ENCODE data around the gene EBLN2.
"Not testable (repeated sequence)": the region's sequence is repeated elsewhere in the genome, so short reads cannot be mapped to it uniquely, and the experiment has no call there.

The EBLN2 gene

DNA sequence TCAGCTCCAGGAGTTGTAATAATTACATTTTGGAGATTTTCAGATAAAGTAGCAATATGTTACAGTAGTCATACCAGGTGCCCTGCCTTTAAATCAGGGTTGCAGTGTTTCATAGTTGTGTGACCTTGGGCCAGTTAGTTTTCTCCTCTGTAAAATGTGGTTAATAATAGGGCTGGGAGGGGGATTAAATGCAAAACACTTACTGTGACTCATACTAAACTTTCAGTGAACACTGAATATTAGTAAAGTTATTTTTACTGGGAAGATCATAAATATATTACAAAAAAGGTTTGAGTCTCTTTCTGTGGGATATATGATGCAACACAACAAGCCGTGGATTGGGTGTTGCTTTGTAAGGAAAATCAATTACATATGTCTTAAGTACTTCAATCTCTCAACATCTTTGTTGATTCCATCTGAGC lies 1.1 kb upstream of the EBLN2 start:
- peaks cover 7 to 18% of the 10 kb centered on the region in 2 donors for H3K36me3 ChIP-seq (ENCODE audit: control insufficient read depth in 2 of 2, insufficient read depth in 2 of 2, low read length in 2 of 2)
- H3K9me3 ChIP-seq (ENCODE audit: control insufficient read depth in 2 of 2, low read length in 2 of 2) = no peaks in the 10 kb centered on the region
- H3K27me3 ChIP-seq (ENCODE audit: control insufficient read depth in 1 of 2, insufficient read depth in 2 of 2, low read length in 2 of 2) = no peaks in the 10 kb centered on the region
- no peak overlapping the region for H3K9ac ChIP-seq (ENCODE audit: low read length in 2 of 2)
- H3K4me3 ChIP-seq (ENCODE audit: low read length in 2 of 2) = no peak overlapping the region
- H3K27ac ChIP-seq (ENCODE audit: low read length) = no peak overlapping the region
- H3K4me1 ChIP-seq (ENCODE audit: control insufficient read depth, insufficient read depth, low read length) = no peaks in the 10 kb centered on the region

- H3K27ac ChIP-seq (ENCODE audit: low read length); H3K4me3 ChIP-seq (ENCODE audit: low read length in 2 of 2); H3K9ac ChIP-seq (ENCODE audit: low read length in 2 of 2); H3K4me1 ChIP-seq (ENCODE audit: control insufficient read depth, insufficient read depth, low read length); H3K9me3 ChIP-seq (ENCODE audit: control insufficient read depth in 2 of 2, low read length in 2 of 2); H3K27me3 ChIP-seq (ENCODE audit: control insufficient read depth in 1 of 2, insufficient read depth in 2 of 2, low read length in 2 of 2): not testable (repeated sequence)
- H3K36me3 ChIP-seq (ENCODE audit: control insufficient read depth in 2 of 2, insufficient read depth in 2 of 2, low read length in 2 of 2) = peaks cover 7 to 21% of the 10 kb centered on the region in 2 donors
Observed at GRCh38 chr3:73066243-73066642, 4.8 kb downstream of the EBLN2 start.

- Histone ChIP-seq H3K27me3 (ENCODE audit: control insufficient read depth in 1 of 2, insufficient read depth in 2 of 2, low read length in 2 of 2) (no peaks in the 10 kb centered on the region), H3K9me3 (ENCODE audit: control insufficient read depth in 2 of 2, low read length in 2 of 2) (no peaks in the 10 kb centered on the region), H3K27ac (ENCODE audit: low read length) (no peak overlapping the region), H3K4me1 (ENCODE audit: control insufficient read depth, insufficient read depth, low read length) (no peaks in the 10 kb centered on the region), H3K4me3 (ENCODE audit: low read length in 2 of 2) (no peak overlapping the region), H3K36me3 (ENCODE audit: control insufficient read depth in 2 of 2, insufficient read depth in 2 of 2, low read length in 2 of 2) (peaks cover 0 to 7% of the 10 kb centered on the region in 2 donors), H3K9ac (ENCODE audit: low read length in 2 of 2) (no peak overlapping the region)
Observed at GRCh38 chr3:73068419-73068818, 7.0 kb downstream of the EBLN2 start.

DNA sequence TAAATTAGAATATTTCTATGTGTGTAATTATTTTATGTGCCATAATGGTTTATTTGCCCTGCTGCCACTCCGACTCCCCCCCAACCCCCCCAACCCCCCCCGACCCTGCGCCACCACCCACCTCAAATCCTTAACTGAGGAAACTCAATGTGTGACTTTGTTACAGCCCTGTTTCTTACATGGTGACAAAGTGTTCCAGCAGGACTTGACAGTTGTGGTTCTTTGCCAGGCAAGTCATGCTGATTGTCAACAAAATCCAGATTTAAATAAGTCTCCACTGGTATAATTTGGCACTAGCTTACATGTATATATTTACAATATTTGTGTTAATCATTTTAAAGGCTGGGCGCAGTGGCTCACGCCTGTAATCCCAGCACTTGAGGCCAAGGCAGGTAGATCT lies 7.7 kb downstream of the EBLN2 start:
- H3K4me1 ChIP-seq (ENCODE audit: control insufficient read depth, insufficient read depth, low read length) = no peaks in the 10 kb centered on the region
- H3K27ac ChIP-seq (ENCODE audit: low read length) = no peak overlapping the region
- H3K9ac ChIP-seq (ENCODE audit: low read length in 2 of 2) = no peak overlapping the region
- H3K36me3 ChIP-seq (ENCODE audit: control insufficient read depth in 2 of 2, insufficient read depth in 2 of 2, low read length in 2 of 2) = peaks cover 0 to 3% of the 10 kb centered on the region in 2 donors
- no peaks in the 10 kb centered on the region for H3K27me3 ChIP-seq (ENCODE audit: control insufficient read depth in 1 of 2, insufficient read depth in 2 of 2, low read length in 2 of 2)
- H3K9me3 ChIP-seq (ENCODE audit: control insufficient read depth in 2 of 2, low read length in 2 of 2) = no peaks in the 10 kb centered on the region
- no peak overlapping the region for H3K4me3 ChIP-seq (ENCODE audit: low read length in 2 of 2)

- H3K27ac ChIP-seq (ENCODE audit: low read length) = no peak overlapping the region
- no peaks in the 10 kb centered on the region for H3K27me3 ChIP-seq (ENCODE audit: control insufficient read depth in 1 of 2, insufficient read depth in 2 of 2, low read length in 2 of 2)
- no peak overlapping the region for H3K4me3 ChIP-seq (ENCODE audit: low read length in 2 of 2)
- no peaks in the 10 kb centered on the region for H3K4me1 ChIP-seq (ENCODE audit: control insufficient read depth, insufficient read depth, low read length)
- peaks cover 0 to 3% of the 10 kb centered on the region in 2 donors for H3K36me3 ChIP-seq (ENCODE audit: control insufficient read depth in 2 of 2, insufficient read depth in 2 of 2, low read length in 2 of 2)
- no peak overlapping the region for H3K9ac ChIP-seq (ENCODE audit: low read length in 2 of 2)
- H3K9me3 ChIP-seq (ENCODE audit: control insufficient read depth in 2 of 2, low read length in 2 of 2) = no peaks in the 10 kb centered on the region
Observed at GRCh38 chr3:73069775-73070444, 8.5 kb downstream of the EBLN2 start.

DNA sequence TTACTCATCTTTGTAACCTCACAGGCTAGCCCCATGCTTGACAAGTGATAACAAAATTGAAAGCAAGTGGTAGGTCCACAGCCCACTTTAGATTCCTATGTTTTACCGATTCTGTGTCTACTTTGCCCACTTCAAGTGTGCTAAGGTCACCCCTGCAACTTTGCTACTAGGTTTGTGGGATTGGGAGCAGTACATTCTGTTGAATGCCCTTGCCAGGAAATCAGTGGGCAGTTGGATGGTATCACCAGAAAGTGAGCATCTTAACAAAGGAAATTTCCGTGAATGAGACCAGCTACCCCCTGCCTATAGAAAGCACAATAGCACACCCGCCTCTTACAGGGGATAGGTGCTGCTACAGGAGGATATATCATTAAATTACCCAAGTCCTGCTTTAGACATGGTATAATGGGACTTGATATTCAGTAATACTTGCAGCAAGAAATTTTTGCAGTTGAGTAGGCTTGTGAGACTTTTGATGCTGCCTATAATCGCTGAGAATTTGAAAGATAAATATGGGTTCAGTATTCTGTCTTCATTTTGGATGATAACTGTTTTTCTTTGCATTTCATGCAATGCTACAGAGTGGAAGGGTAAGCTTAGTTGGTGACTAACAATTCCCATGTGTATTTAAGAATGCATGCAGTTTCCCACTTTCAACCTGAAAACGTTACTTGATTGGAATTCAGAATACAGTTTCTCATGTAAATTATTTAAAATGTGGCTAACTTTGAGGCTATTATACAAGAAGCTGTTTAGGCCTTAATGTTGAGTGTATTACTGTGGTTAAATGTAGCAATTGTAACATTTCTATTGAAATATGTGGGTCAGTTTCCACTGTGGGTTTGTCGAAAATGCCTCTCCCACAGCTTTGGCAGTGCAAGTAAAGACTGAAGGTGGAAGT lies 9.5 kb downstream of the EBLN2 start:
- Histone ChIP-seq H3K4me1 (ENCODE audit: control insufficient read depth, insufficient read depth, low read length) (no peaks in the 10 kb centered on the region), H3K4me3 (ENCODE audit: low read length in 2 of 2) (no peak overlapping the region), H3K36me3 (ENCODE audit: control insufficient read depth in 2 of 2, insufficient read depth in 2 of 2, low read length in 2 of 2) (no peaks in the 10 kb centered on the region), H3K9me3 (ENCODE audit: control insufficient read depth in 2 of 2, low read length in 2 of 2) (no peaks in the 10 kb centered on the region), H3K27me3 (ENCODE audit: control insufficient read depth in 1 of 2, insufficient read depth in 2 of 2, low read length in 2 of 2) (no peaks in the 10 kb centered on the region), H3K27ac (ENCODE audit: low read length) (no peak overlapping the region), H3K9ac (ENCODE audit: low read length in 2 of 2) (no peak overlapping the region)

GRCh38 chr3:73071952-73072351 lies 10.5 kb downstream of the EBLN2 start:
- H3K9me3 ChIP-seq (ENCODE audit: control insufficient read depth in 2 of 2, low read length in 2 of 2) = no peaks in the 10 kb centered on the region
- no peak overlapping the region for H3K9ac ChIP-seq (ENCODE audit: low read length in 2 of 2)
- H3K4me1 ChIP-seq (ENCODE audit: control insufficient read depth, insufficient read depth, low read length) = no peaks in the 10 kb centered on the region
- no peaks in the 10 kb centered on the region for H3K27me3 ChIP-seq (ENCODE audit: control insufficient read depth in 1 of 2, insufficient read depth in 2 of 2, low read length in 2 of 2)
- H3K4me3 ChIP-seq (ENCODE audit: low read length in 2 of 2) = no peak overlapping the region
- no peaks in the 10 kb centered on the region for H3K36me3 ChIP-seq (ENCODE audit: control insufficient read depth in 2 of 2, insufficient read depth in 2 of 2, low read length in 2 of 2)
- no peak overlapping the region for H3K27ac ChIP-seq (ENCODE audit: low read length)

DNA sequence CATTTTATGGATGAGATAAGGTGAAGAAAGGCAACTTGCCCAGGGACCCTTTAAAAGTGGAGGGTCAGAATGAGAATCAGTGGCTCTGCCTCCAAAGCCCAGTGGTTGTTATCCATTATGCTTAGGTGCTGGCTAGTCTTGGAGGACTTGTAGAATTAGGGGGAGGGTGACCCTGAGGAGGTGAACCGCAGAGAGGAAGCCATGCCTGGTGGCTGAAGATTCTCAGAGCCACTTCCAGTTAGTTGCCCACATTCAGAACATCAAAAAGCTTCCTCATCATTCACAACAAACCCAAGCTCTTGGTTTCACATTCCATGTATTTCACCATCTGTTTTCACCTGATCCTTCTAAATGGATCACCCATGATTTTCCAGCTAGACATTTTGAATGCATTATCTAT lies 11.2 kb downstream of the EBLN2 start:
- no peak overlapping the region for H3K27ac ChIP-seq (ENCODE audit: low read length)
- no peaks in the 10 kb centered on the region for H3K27me3 ChIP-seq (ENCODE audit: control insufficient read depth in 1 of 2, insufficient read depth in 2 of 2, low read length in 2 of 2)
- no peaks in the 10 kb centered on the region for H3K9me3 ChIP-seq (ENCODE audit: control insufficient read depth in 2 of 2, low read length in 2 of 2)
- H3K9ac ChIP-seq (ENCODE audit: low read length in 2 of 2) = no peak overlapping the region
- no peaks in the 10 kb centered on the region for H3K36me3 ChIP-seq (ENCODE audit: control insufficient read depth in 2 of 2, insufficient read depth in 2 of 2, low read length in 2 of 2)
- no peaks in the 10 kb centered on the region for H3K4me1 ChIP-seq (ENCODE audit: control insufficient read depth, insufficient read depth, low read length)
- no peak overlapping the region for H3K4me3 ChIP-seq (ENCODE audit: low read length in 2 of 2)

DNA sequence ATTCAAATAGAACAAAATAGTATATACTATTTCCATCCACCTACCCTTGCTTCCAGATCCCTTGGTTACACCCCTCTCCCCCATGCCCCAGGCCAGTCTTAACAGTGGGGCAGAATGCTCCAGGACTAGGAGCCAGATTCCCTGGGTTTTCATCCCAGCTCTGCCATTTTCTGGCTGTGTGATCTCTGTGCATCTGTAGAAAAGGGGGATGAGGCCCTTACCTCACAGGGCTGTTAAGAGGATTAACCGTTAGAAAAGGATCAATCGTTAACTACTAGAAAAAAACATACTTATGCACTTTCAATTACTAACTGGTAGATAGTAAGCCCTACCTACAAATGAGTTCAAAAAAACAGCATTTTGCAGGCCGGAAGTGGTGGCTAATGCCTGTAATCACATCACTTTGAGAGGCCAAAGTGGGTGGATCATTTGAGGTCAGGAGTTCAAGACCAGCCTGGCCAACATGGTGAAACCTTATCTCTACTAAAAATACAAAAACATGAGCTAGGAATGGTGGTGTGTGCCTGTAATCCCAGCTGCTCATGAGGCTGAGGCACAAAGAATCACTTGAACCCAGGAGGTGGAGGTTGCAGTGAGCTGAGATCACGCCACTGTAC lies 11.7 kb downstream of the EBLN2 start:
- H3K27ac ChIP-seq (ENCODE audit: low read length) = no peak overlapping the region
- no peak overlapping the region for H3K4me3 ChIP-seq (ENCODE audit: low read length in 2 of 2)
- no peaks in the 10 kb centered on the region for H3K4me1 ChIP-seq (ENCODE audit: control insufficient read depth, insufficient read depth, low read length)

DNA sequence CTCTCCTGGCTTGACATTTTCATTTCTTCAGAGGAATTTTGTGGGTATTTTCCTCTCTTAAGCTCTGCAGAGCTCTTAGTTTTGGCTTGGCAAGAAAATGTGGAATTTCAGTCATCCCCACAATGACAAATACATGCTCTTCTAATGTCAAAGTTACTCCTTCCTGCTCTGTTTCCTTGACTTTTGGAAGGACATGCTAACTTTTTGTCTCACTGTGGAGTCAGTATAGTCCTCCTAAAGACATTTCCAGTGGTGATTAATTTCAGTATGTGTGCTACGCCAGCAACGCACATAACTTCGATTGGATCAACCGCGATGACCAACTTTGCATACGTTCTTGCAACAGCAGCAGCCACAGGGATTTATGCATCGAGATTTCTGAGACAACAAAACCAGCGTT lies 13.3 kb downstream of the EBLN2 start:
- H3K27ac ChIP-seq (ENCODE audit: low read length) = no peak overlapping the region
- H3K36me3 ChIP-seq (ENCODE audit: control insufficient read depth in 2 of 2, insufficient read depth in 2 of 2, low read length in 2 of 2) = no peaks in the 10 kb centered on the region
- H3K9ac ChIP-seq (ENCODE audit: low read length in 2 of 2) = no peak overlapping the region
- H3K9me3 ChIP-seq (ENCODE audit: control insufficient read depth in 2 of 2, low read length in 2 of 2) = no peaks in the 10 kb centered on the region
- H3K4me1 ChIP-seq (ENCODE audit: control insufficient read depth, insufficient read depth, low read length) = no peaks in the 10 kb centered on the region
- H3K27me3 ChIP-seq (ENCODE audit: control insufficient read depth in 1 of 2, insufficient read depth in 2 of 2, low read length in 2 of 2) = no peaks in the 10 kb centered on the region
- no peak overlapping the region for H3K4me3 ChIP-seq (ENCODE audit: low read length in 2 of 2)

More for the DNA sequence above, 11.7 kb downstream of the EBLN2 start:
- Histone ChIP-seq H3K27me3 (ENCODE audit: control insufficient read depth in 1 of 2, insufficient read depth in 2 of 2, low read length in 2 of 2) (no peaks in the 10 kb centered on the region), H3K9me3 (ENCODE audit: control insufficient read depth in 2 of 2, low read length in 2 of 2) (no peaks in the 10 kb centered on the region), H3K9ac (ENCODE audit: low read length in 2 of 2) (no peak overlapping the region), H3K36me3 (ENCODE audit: control insufficient read depth in 2 of 2, insufficient read depth in 2 of 2, low read length in 2 of 2) (no peaks in the 10 kb centered on the region)
